ENCODE data around the gene GABRB2.
"Not testable (repeated sequence)": the region's sequence is repeated elsewhere in the genome, so short reads cannot be mapped to it uniquely, and the experiment has no call there.

Gene GABRB2

GRCh38 chr5:161299053-161299452, 247.5 kb downstream of the GABRB2 start:
- DNase-seq (ENCODE audit: low read depth), result no peak

- DNase-seq (ENCODE audit: low read depth), result not testable (repeated sequence)
Observed at GRCh38 chr5:161297388-161297787, 249.1 kb downstream of the GABRB2 start.

- DNase-seq (ENCODE audit: low read depth), result no peak
Observed at GRCh38 chr5:161295721-161296250, 250.7 kb downstream of the GABRB2 start.

- no peak for DNase-seq (ENCODE audit: low read depth)
Observed at GRCh38 chr5:161288071-161288470, 258.5 kb downstream of the GABRB2 start.

- no peak for DNase-seq (ENCODE audit: low read depth)
Observed at GRCh38 chr5:161287436-161287835, 259.1 kb downstream of the GABRB2 start.

GRCh38 chr5:161286066-161286655, 260.4 kb downstream of the GABRB2 start:
- DNase-seq (ENCODE audit: low read depth), result no peak

GRCh38 chr5:161284445-161284844, 262.1 kb downstream of the GABRB2 start:
- DNase-seq (ENCODE audit: low read depth), result no peak

- DNase-seq (ENCODE audit: low read depth), result no peak
Observed at GRCh38 chr5:161283296-161283695, 263.2 kb downstream of the GABRB2 start.

- DNase-seq (ENCODE audit: low read depth), result no peak
Observed at GRCh38 chr5:161278739-161279660, 267.5 kb downstream of the GABRB2 start.

- no peak for DNase-seq (ENCODE audit: low read depth)
Observed at GRCh38 chr5:161277011-161277410, 269.5 kb downstream of the GABRB2 start.

- DNase-seq (ENCODE audit: low read depth), result no peak
Observed at GRCh38 chr5:161274951-161275350, 271.6 kb downstream of the GABRB2 start.

GRCh38 chr5:161273410-161273809, 273.1 kb downstream of the GABRB2 start:
- no peak for DNase-seq (ENCODE audit: low read depth)

- DNase-seq (ENCODE audit: low read depth), result no peak
Observed at GRCh38 chr5:161271816-161272215, 274.7 kb downstream of the GABRB2 start.

- DNase-seq (ENCODE audit: low read depth), result no peak
Observed at GRCh38 chr5:161269125-161269524, 277.4 kb downstream of the GABRB2 start.

- DNase-seq (ENCODE audit: low read depth), result no peak
Observed at GRCh38 chr5:161266954-161267353, 279.6 kb downstream of the GABRB2 start.

GRCh38 chr5:161265006-161265405, 281.5 kb downstream of the GABRB2 start:
- DNase-seq (ENCODE audit: low read depth), result no peak

- no peak for DNase-seq (ENCODE audit: low read depth)
Observed at GRCh38 chr5:161263191-161263590, 283.3 kb downstream of the GABRB2 start.

- DNase-seq (ENCODE audit: low read depth), result no peak
Observed at GRCh38 chr5:161261668-161262323, 284.7 kb downstream of the GABRB2 start.

- DNase-seq (ENCODE audit: low read depth), result no peak
Observed at GRCh38 chr5:161258438-161258837, 288.1 kb downstream of the GABRB2 start.

GRCh38 chr5:161256957-161257356, 289.6 kb downstream of the GABRB2 start:
- DNase-seq (ENCODE audit: low read depth), result no peak

GRCh38 chr5:161252955-161253354, 293.6 kb downstream of the GABRB2 start:
- DNase-seq (ENCODE audit: low read depth), result not testable (repeated sequence)

- DNase-seq (ENCODE audit: low read depth), result no peak
Observed at GRCh38 chr5:161246749-161247148, 299.8 kb downstream of the GABRB2 start.

- not testable (repeated sequence) for DNase-seq (ENCODE audit: low read depth)
Observed at GRCh38 chr5:161245846-161246245, 300.7 kb downstream of the GABRB2 start.

Measured in activated T-cell treated with anti-CD3 and anti-CD28 coated beads for 48 hours (primary cell).